ENCODE results near the gene NUDT16. TPM values are rescaled to one million over a fixed set of nuclear protein-coding genes. Genes with fewer than 3 reads are reported as not detected.

Gene NUDT16
- total RNA-seq, 1 donor from 2014 or later: 14.0 TPM

- Histone ChIP-seq H3K36me3 (ENCODE audit: control insufficient read depth, insufficient read depth, low read length) (no peaks in the 10 kb centered on the region), H3K4me3 (ENCODE audit: low read depth, low read length) (no peak overlapping the region), H3K27me3 (ENCODE audit: control insufficient read depth, insufficient read depth, low read length) (no peaks in the 10 kb centered on the region)
- DNase-seq (ENCODE audit: low read depth): no peak
- TF ChIP-seq CTCF (IDR thresholded peaks at IDR 0.05; ENCODE audit: insufficient read depth, low read length, poor library complexity, severe bottlenecking): no peak
Measured at GRCh38 chr3:131417751-131418150, 36.2 kb downstream of the NUDT16 start.

GRCh38 chr3:131421301-131421700 is 39.7 kb downstream of the NUDT16 start:
- H3K27me3 ChIP-seq (ENCODE audit: control insufficient read depth, insufficient read depth, low read length): no peaks in the 10 kb centered on the region
- no peaks in the 10 kb centered on the region for H3K36me3 ChIP-seq (ENCODE audit: control insufficient read depth, insufficient read depth, low read length)
- no peak for TF ChIP-seq CTCF (IDR thresholded peaks at IDR 0.05; ENCODE audit: insufficient read depth, low read length, poor library complexity, severe bottlenecking)
- no peak for DNase-seq (ENCODE audit: low read depth)
- H3K4me3 ChIP-seq (ENCODE audit: low read depth, low read length): no peak overlapping the region

GRCh38 chr3:131421957-131422498 is 40.5 kb downstream of the NUDT16 start:
- TF ChIP-seq CTCF (IDR thresholded peaks at IDR 0.05; ENCODE audit: insufficient read depth, low read length, poor library complexity, severe bottlenecking): no peak
- Histone ChIP-seq H3K36me3 (ENCODE audit: control insufficient read depth, insufficient read depth, low read length) (no peaks in the 10 kb centered on the region), H3K4me3 (ENCODE audit: low read depth, low read length) (no peak overlapping the region), H3K27me3 (ENCODE audit: control insufficient read depth, insufficient read depth, low read length) (no peaks in the 10 kb centered on the region)
- DNase-seq (ENCODE audit: low read depth): no peak

GRCh38 chr3:131427226-131427625 is 45.7 kb downstream of the NUDT16 start:
- H3K4me3 ChIP-seq (ENCODE audit: low read depth, low read length): no peak overlapping the region
- no peaks in the 10 kb centered on the region for H3K36me3 ChIP-seq (ENCODE audit: control insufficient read depth, insufficient read depth, low read length)
- TF ChIP-seq CTCF (IDR thresholded peaks at IDR 0.05; ENCODE audit: insufficient read depth, low read length, poor library complexity, severe bottlenecking): no peak
- DNase-seq (ENCODE audit: low read depth): no peak
- H3K27me3 ChIP-seq (ENCODE audit: control insufficient read depth, insufficient read depth, low read length): no peaks in the 10 kb centered on the region

GRCh38 chr3:131431754-131432153 is 50.2 kb downstream of the NUDT16 start:
- no peak for DNase-seq (ENCODE audit: low read depth)
- Histone ChIP-seq H3K4me3 (ENCODE audit: low read depth, low read length) (no peak overlapping the region), H3K36me3 (ENCODE audit: control insufficient read depth, insufficient read depth, low read length) (no peaks in the 10 kb centered on the region), H3K27me3 (ENCODE audit: control insufficient read depth, insufficient read depth, low read length) (no peaks in the 10 kb centered on the region)
- no peak for TF ChIP-seq CTCF (IDR thresholded peaks at IDR 0.05; ENCODE audit: insufficient read depth, low read length, poor library complexity, severe bottlenecking)

- Histone ChIP-seq H3K36me3 (ENCODE audit: control insufficient read depth, insufficient read depth, low read length) (no peaks in the 10 kb centered on the region), H3K4me3 (ENCODE audit: low read depth, low read length) (no peak overlapping the region), H3K27me3 (ENCODE audit: control insufficient read depth, insufficient read depth, low read length) (no peaks in the 10 kb centered on the region)
- TF ChIP-seq CTCF (IDR thresholded peaks at IDR 0.05; ENCODE audit: insufficient read depth, low read length, poor library complexity, severe bottlenecking): no peak
- DNase-seq (ENCODE audit: low read depth): no peak
Measured at GRCh38 chr3:131432441-131432840, 50.9 kb downstream of the NUDT16 start.
